GM18858 (cell line): Measurements from ENCODE around the gene PSG1.
"Not testable (repeated sequence)": the region's sequence is repeated elsewhere in the genome, so short reads cannot be mapped to it uniquely, and the experiment has no call there.

Source experiments
- ATAC-seq: cut with Tn5 transposase; IDR thresholded peaks from one replicate; pipeline ENCODE4 v1.9.1; 2021; ENCODE audit not compliant: unreplicated experiment

PSG1 gene

GRCh38 chr19:42879613-42880012 is at the start of gene PSG1:
Gene PSG1, minus strand, starts transcription at chr19:42879713. Its CDS starts 132 bp downstream, at chr19:42879581.
- no peak for ATAC-seq

- no peak for ATAC-seq
These were observed 49.4 kb upstream of the PSG1 start for GRCh38 chr19:42928896-42929295.

- ATAC-seq, result no peak
These were observed 47.3 kb upstream of the PSG1 start for GRCh38 chr19:42926781-42927180.

DNA sequence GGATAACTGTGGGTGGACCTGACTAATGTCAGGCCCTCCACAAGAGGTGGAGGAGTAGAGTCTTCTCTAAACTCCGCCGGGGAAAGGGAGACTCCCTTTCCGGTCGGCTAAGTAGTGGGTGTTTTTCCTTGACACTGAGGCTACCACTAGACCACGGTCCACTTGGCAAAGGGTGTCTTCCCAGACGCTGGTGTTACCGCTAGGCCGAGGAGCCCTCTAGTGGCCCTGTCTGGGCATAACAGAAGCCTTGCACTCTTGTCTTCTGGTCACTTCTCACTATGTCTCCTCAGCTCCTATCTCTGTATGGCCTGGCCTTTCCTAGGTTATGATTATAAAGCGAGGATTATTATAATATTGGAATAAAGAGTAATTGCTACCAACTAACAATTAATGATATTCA is 43.6 kb upstream of the PSG1 start:
- ATAC-seq, result not testable (repeated sequence)

GRCh38 chr19:42920971-42921370 is 41.5 kb upstream of the PSG1 start:
- not testable (repeated sequence) for ATAC-seq

DNA sequence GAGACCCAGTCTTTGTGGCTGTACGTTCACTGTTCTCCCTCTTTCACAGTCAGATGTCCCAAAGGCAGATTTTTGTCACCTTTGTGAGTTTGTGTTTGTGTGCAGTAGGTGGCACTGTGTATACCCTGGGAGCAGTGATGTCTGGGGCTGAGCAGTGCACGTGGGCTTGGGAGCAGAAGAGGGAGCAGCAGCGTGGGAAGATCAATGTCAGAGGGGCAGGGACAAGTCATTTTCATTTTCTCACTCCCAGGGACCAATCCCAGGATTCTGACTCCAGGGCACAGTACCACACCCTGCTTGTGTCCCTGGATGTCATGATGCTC is 40.2 kb upstream of the PSG1 start:
- ATAC-seq, result no peak

DNA sequence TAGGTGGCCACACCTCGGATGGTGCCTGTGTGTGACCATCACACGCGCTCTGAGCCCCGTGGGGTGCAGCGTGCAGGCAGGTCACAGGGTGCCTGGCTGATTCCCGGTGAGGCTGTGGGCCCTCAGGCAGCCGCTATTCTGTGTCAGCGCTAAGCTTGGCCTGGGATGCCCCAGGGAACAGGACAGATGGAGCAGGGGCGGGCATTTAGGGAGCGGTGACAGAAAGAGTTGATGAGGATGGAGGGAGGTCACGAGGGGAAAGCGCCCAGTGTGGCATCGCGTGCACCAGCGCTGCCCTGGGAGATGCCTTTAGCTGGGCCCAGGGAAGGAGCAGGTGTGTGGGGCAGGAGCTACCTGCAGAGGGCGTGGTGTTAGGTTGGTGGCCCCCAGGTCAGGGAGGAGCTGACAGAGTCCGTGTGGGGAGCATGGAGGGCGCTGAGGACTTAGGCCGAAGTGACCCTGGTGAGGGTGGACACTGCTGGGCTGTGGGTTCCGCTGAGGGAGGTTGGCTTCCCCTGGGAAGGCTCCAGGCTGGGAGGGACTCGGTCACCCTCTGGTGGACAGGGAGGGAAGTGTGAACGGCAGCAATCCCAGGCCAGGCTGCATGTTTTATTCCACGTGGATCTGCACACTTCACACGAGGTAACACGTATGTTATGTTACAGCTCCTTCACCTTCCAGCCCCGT is 39.7 kb upstream of the PSG1 start:
- not testable (repeated sequence) for ATAC-seq

GRCh38 chr19:42918377-42919069 is 39.0 kb upstream of the PSG1 start:
- ATAC-seq, result not testable (repeated sequence)

DNA sequence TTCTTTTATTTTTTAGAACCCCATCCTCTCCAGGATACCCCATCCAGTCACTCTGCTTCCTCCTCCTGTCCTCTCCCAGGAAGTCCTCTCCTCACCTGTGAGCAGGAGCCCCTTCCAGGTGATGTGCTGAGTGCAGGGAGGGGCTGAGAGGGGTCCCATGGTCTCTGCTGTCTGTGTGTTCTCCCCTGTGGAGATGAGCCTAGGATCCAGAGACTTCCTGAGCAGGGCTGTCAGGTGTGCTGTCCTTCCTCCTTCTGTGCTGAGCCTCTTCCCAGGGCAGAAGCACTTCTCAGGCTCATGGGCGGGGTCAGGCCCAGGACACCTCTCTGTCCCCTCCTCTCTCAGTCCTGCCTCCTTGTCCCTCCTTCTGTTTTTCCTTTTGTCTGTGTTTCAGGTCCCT is 38.1 kb upstream of the PSG1 start, which contains the start of gene PSG6:
Gene PSG6, minus strand, starts transcription at position 261 of the 400 bp plus-strand sequence. Its CDS starts 102 bp downstream, at position 159.
- not testable (repeated sequence) for ATAC-seq

DNA sequence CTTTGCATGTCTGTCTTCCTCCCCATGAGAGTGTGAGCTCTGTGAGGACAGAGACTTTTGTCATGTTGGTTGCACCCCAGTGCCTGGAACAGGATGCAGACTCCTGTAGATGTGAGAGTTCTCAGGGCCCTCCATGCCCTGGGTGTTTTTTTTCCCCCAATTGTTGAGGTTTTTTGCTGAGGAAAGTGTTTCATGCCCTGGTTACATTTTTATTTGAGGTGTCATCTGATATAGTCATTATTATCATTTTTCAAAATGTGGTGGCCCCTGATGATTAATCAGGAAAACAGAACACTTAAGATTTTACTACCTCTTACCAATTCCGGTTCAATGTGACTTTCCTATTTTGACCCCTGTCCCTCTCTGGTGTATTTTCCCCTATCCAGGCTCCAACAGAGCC is 37.4 kb upstream of the PSG1 start:
- not testable (repeated sequence) for ATAC-seq

- ATAC-seq, result not testable (repeated sequence)
These were observed 34.0 kb upstream of the PSG1 start for GRCh38 chr19:42913516-42913915.

- not testable (repeated sequence) for ATAC-seq
These were observed 33.4 kb upstream of the PSG1 start for GRCh38 chr19:42912941-42913340.

DNA sequence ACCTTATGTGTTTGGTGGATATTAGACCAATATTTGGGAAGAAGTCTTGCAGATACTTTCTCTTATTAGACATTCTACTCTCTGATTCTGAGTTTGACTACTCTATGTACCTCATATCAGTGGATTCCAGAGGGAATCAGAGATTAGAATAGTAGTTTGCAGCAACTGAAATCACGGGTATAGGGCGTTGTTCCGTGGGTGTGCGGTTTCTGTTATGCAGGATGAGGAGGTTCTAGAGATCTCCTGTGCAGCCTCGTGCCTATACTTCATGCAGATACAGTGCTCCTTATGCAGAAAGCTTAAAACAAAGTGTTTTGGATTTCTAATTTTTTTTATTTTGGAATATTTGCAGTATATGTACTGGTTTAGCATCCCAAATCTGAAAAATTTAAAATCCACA is 32.2 kb upstream of the PSG1 start:
- ATAC-seq, result not testable (repeated sequence)

DNA sequence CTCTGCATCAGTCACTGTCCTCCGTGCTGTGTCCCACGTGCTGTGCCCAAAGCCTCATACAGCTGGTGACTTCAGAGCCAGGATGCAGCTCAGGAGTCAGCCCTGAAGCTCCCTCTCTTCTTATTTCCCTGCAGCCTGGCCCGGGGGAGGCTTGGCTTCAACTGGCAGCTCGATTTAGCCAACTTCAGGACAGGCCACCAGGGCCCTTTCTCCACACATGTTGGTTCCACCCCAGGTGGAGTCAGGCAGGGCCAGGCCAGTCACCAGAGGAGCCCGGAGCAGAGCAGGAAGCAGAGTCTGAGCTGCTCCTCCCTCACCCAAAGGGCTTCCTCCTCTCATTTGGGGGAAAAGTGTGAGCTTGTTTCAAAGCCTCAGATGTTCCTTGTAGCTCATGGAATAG is 26.6 kb upstream of the PSG1 start:
- not testable (repeated sequence) for ATAC-seq

DNA sequence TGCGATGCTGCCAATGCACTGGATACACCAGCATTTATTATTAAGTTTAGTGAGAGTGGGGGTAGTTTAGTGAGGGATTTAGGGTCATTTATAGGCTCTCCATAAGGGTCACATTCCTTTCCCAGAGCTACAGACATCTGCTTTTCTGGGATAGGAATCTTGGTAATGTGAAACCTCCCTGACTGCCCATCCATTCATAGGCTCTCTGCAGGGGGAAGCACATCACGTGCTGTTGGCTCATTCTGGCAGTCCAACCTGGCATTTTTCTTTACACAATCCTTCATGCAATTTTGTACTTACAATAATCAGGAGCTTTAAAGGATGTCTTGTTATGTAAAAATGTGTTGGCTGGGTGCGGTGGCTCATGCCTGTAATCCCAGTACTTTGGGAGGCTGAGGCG is 21.0 kb upstream of the PSG1 start:
- not testable (repeated sequence) for ATAC-seq

DNA sequence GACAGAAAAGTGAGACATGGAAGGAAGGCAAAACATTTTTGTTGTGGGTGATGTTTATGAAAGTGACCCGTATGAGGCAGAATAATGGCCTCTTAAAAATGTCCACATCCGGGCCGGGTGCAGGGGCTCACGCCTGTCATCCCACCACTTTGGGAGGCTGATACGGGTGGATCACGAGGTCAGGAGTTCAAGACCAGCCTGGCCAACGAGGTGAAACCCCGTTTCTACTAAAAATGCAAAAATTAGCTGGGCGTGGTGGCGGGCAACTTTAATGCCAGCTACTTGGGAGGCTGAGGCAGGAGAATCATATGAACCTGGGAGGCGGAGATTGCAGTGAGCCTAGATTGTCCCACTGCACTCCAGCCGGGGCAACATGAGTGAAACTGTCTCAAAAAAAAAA is 20.2 kb upstream of the PSG1 start:
- not testable (repeated sequence) for ATAC-seq

DNA sequence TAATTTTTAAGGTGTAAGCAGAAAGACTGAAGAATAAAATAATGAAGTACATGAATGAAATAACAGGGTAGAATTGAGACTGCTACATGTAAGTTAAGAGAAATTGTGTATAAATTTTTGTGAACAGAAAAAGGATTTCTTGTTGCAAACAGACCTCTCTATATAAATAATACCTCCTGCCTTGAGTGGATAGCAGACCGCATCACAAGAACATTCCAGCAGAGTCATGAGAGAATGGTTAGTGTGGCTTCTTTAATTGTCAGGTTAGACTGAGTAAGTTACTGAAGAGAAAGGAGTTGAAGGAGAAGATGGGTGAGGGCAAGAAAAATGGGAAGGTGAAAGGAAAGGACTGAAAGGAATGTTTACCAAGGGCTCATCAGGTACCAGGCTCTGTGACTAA is 19.6 kb upstream of the PSG1 start:
- not testable (repeated sequence) for ATAC-seq

DNA sequence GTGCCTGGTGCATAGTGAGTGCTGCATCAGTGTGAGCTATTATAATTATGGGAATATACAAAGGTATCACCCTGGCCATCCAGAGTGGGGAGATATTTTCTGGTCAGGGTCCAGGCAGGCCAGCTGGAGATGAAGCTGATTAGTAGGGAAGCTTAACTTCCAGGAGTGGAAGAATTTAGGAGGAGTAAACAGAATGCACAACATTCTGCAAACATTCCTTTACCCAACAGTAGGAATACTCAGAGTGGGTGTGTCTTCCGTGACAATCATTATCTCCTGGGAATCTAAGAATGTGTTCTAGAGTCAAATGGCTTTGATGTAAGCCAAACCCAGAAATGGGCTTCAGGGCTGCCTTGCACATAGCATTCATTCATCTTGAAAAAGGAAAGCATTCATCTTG is 19.1 kb upstream of the PSG1 start:
- ATAC-seq, result not testable (repeated sequence)

- ATAC-seq, result not testable (repeated sequence)
These were observed 18.2 kb upstream of the PSG1 start for GRCh38 chr19:42897729-42898128.

GRCh38 chr19:42890446-42890845 is 10.9 kb upstream of the PSG1 start:
- not testable (repeated sequence) for ATAC-seq

GRCh38 chr19:42887876-42888445 is 8.4 kb upstream of the PSG1 start:
- not testable (repeated sequence) for ATAC-seq

GRCh38 chr19:42882730-42883129 is 3.2 kb upstream of the PSG1 start:
- not testable (repeated sequence) for ATAC-seq
